HG03439 (cell line): ENCODE results near the gene FOXP1.
"Not testable (repeated sequence)": the region's sequence is repeated elsewhere in the genome, so short reads cannot be mapped to it uniquely, and the experiment has no call there.

Experiments
- ATAC-seq: cut with Tn5 transposase; IDR thresholded peaks from one replicate; pipeline ENCODE4 v1.9.1; 2021; ENCODE audit warnings: mild to moderate bottlenecking, moderate library complexity; ENCODE audit not compliant: unreplicated experiment

Gene FOXP1

DNA sequence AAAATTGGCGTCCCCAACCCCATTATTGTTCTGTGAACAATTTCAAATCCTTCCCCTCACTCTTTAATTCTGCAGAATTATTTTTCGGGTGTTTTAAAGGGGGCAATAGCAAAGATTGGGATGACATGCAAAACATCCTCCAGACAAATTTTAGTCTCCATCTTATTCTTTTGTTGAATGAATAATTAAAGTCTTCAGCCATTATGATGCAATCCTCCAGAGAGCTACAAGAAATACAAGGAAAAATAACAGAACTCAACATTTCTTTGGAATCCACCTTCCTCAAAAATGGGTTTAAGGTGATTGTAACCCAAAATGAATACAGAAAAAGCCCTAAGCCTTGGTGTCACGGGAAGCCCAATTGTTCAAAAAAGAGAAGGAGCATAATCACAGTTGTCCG, 49.9 kb downstream of the FOXP1 start:
- no peak for ATAC-seq

DNA sequence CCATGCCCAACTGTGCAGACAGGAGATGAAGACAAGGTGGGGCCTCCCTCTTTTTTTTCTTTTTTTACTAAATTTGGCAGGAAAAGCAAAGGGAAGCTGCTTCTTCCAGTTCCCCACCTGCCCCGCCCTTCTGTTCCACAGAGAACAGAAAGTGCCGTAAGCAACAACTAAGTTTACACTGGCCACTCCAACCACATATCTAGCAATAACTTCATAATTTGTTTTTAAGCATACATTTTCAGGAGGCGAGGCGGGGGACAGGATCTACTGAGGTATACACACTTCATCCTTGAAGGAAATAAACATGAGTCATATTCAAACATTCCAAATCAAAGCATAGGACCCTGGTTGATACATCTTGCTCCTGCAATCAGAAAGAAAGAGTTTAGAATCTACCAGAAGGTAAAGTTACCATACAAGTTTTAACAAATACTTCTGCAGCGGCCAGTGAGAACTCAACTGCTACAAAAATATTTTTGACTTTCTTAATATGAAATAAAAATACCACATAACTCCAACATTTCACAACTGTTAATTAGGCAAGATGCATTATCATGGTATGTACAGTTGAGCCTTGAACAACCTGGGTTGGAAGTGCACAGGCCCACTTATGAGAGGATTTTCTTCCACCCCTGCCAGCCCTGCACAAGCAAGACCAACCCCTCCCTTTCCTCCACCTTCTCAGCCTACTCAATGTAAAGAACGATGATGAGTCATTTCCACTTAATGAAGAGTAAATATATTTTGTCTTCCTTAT, 50.7 kb downstream of the FOXP1 start:
- ATAC-seq, result no peak

DNA sequence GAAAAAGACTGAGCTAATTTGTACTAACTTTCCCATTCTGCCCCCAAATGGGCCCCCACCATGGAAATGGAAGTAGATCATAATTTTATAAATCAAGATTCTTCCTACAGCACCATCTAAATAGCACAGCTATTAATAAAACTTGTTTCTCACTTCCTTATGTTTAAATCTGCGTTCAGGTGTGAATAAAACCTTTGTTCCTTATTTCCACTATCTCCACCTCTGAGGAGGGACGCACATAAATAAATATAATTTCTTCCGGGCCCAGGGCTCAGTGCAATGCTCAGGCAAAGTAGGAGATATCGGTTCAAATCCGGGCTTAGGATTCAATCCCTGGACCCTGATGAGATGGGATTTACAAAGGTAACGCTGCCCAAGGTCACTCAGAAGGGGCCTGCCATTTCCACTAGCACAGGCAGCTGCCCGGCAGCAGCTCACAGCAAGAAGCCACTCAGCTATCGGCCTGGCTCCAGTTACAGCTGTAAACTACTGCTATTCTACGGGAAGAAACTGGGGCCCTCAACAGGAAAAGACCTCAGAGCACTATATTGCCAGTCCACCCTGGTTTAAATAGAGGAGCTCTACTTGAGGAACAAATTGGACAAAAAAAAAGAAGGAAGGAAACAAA, 52.5 kb downstream of the FOXP1 start:
- no peak for ATAC-seq

DNA sequence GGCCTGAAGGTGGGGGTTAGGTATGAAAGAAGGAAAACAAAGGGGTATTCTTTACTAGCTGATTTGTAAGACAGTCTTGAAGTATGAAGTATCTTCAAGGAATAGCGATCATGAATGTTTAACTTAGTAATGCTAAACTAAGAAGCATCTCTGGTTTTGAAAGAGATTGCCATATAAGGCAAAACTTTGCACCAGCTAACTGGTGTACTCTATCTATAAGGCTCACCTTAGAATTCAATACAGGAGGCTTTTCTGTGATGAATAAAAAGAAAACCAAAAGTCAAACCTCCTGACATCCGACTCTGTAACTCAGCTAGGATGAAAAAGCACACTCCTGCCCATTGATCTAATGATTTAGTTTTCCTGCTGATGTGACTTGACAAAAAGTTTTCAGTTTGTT, 54.7 kb downstream of the FOXP1 start:
- no peak for ATAC-seq

DNA sequence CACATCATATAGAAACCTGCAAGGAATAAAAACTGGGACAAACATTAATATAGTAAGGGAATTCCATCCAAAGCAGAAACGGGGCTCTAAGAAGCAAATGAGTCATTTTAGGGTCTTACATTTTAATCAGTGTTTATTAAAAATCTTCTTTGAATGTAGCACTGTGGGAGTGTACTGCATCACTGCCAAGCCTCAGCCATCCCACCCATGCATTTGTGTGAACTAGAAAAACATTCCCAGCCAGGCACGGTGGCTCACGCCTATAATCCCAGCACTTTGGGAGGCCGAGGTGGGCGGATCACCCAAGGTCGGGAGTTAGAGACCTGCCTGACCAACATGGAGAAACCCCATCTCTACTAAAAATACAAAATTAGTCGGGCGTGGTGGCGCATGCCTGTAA, 57.1 kb downstream of the FOXP1 start:
- ATAC-seq, result not testable (repeated sequence)

DNA sequence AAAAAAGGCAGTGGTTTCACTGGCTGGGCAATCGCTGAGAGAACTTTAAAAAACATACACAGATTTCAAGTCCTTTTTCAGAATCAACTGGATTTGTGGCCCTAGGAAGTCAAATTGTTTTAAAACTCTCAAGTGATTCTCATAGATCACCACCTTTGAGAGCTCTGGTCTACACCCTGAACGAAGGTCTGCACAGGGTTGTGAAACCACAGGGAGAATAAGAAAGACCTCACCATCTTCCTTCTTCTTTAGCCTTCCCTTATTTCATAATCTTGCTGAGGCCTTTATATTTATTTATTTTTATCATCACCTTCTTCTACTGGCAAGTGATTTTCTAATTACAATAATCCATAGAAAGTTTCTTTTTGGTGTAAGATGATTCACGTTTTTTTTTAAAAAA, 58.1 kb downstream of the FOXP1 start:
- no peak for ATAC-seq

DNA sequence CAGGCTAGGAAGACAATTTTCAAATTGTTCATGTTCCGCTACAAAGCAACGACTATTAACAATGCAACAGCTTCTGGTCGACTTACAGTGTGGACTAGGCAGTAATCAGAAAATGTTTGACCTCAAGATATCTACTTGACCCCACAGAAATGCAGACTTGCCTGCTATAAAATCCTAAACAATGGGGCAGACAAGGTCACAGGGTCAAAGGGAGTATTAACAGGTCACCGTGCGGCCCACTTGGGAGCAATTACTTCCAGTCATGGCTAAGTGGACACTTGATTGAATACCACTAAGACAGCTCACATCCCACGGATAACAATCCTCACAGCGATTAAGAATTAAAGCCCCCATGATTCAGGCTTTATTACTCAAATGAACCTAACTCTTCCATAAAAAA, 58.9 kb downstream of the FOXP1 start:
- ATAC-seq, result no peak

DNA sequence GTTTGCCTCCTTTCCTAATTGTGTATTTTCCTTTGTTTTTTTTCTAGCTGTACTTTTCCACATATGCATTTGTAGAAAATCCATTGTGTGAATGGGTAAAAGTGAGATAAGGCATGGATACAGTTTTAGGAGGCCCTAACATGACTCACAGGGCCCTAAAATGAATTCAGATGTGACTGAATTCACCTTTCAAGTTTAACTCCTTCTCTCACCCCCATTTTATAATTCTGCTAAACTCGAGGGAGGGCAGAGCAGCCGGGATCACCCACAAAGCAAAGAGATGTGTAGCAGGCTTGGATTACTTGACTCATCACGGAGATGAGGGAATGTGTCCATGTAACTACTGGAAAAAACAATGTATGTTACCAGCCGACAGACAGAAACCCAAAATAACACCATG, 59.9 kb downstream of the FOXP1 start:
- ATAC-seq, result no peak

DNA sequence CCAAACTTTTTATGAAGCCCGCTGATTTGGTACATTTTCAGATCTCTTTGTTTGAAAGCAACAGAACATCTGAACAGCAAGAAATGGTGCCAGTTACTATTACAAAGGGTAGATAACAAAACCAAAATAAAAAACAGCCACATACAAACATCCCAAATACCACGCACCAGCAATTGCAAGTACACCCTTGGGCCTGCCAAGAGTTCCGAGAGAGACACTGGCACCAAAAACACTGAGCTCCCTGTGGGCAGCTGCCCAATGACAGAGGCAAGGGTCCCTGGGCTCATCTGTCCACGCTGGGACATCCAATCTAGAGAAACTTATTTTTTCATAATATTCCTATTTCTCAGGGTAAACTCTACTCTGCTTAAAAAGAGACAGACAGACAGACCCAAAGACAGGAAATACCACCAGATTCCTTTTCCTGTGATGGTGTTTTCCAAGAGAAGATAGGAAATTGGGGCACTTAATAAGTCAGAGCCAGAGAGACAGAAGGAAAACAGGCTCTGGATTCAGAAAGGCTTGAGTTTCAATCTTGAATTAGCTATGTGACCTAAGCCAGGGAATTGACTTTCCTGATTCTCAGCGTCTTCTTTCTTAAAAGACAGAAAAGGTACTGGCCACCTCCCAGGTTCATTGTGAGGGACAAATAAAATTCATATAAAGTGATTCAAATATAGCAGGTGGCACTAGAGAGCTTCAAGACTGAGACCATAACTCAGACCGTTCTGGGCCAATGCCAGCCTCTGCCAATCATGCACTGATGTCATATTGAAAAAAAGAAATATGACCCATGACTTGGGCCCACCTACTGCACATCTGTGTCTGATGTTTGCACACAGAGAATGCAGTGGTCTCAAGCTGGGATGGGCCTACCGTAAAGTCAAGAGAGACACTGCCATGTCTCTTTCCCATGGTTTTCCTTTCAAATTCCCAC, 61.3 kb downstream of the FOXP1 start:
- ATAC-seq, result no peak

DNA sequence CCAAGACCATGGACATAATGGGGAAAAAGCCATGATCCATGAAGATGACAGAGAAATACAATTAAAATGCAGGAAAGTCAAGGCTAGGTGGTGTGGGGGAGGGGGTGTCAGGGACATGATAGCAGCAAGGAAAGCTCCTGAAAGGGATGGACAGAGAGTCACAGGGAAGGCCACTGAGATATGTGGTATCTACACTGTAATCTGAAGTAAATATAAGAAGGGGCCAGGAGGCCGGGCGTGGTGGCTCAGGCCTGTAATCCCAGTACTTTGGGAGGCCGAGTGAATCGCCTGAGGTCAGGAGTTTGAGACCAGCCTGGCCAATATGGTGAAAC, 62.5 kb downstream of the FOXP1 start:
- ATAC-seq, result no peak

DNA sequence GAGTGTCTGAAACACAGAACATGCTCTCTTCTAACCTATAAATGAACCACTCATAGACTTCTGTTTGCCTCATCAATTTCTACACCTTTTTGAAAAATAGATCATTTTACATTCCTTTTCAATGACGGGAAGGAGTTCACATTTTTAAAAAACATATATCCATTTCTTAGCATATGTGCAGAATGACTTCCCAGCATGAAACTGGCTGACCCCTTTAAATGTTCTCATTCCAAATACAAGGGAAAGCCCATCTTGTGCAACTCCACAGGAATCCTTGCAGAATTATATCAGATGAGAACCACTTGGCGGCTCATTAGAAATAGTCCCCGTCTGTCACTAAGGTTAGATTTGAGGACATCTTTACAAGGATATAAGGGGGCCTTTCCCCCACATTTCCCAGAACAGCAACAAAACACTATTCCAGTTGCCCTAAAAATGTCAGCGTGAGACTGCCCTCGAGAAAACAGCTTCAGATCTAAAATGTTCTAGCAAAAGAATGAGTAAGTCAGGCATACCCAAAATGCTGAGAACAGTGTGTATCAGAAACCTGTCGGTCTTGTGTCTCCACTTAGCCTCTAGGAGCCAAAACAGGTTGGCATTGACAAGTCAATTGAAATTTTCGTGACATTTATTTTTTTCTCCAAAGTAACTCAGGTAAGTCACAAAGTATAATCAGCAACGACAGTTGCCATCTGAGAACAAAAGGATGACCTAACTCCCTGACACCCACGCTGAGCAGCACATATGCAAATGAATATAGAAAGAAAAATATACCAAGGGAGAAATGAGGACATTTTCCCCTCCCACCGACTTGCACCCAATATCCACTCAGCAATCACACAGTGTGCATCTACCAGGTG, 63.1 kb downstream of the FOXP1 start:
- no peak for ATAC-seq

DNA sequence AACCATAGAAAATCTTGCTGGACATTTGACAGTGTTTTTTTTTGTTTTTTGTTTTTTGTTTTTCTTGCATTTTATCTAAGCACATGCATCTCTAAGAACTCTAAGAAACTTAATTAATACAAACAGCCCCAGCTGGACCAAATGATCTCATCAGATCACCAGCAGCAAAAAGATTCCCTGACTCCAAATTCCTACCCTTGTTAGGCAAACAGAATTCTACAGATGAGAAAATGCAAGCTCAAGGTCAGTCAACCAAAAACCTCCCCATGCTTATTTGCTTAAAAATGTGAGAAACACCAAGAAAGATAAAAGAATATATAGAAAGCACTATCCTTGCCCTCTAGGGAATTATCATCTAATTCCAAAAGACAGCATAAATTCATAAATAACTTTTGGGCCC, 65.4 kb downstream of the FOXP1 start:
- no peak for ATAC-seq

DNA sequence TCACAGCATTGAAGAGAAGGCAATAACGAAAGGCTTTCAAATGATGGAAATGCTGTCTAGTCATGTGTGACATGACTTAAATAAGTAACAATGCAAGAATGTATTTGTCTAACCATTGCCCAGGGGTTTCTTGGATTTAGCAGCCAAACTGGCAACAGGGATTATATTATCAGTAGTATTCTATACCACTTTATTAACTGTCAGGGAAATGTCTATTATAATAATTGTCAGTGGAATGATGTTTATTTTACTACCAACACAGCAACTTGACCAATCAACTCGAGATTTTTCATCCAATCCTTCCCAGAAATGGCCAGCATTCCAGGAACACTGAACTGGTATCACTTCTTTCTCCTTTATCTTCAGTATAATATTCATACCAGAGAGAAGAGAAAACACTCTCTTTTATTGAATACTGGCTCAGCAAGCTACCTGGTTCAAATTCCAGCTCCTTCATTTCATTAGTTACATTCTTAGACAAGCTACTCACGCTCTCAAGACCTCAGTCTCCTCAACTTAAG, 66.2 kb downstream of the FOXP1 start:
- no peak for ATAC-seq

DNA sequence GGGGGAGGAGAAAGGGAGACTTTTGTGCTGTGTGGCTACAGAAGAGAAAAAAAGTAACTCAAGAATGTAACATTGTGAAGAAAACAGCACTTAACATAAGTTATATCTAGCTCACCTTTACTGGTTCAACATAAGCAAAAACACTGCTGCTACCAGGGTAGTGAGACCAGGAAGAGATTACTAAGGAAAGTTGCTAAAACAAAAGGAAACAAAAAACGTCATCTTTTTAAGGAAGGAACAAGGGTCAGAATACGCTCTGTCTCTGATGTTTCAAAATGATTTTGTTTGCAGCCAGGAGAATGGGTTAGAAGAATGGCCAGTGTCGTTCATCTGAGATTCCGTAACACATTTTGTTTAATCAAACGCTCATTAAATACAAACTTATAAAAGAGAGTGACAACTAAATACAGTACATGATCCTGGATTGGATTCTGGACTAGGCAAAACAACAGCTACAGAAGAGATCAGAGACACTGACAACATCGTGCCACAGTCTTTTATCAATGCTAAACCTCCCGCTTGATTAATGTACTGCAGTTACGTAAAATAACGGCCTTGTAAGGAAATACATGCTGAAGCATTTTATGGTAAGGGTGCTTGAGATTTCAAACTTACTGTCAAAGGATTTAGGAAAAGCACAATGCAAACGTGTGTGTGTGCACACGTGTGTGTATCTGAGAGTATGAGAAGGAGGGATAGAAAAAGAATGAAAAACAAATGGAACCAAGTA, 67.7 kb downstream of the FOXP1 start:
- no peak for ATAC-seq

DNA sequence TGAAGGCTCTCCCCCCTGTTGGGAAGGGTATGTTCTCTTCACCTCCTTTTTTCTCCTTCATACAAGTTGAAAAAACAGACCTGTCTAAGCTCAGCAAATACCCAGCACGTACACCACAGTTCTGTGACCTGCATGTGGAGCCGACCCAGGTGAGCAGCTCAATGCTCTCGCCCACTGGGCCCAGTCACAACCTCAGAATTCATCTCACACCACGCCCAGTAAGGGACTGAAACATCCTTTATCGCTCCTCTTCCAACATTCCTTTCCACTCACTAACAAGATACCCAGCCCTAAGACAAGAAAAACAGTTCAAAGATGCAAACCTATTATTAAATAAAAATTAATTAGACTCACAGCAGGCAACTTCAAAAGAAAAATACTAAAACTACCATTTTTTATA, 68.9 kb downstream of the FOXP1 start:
- no peak for ATAC-seq

DNA sequence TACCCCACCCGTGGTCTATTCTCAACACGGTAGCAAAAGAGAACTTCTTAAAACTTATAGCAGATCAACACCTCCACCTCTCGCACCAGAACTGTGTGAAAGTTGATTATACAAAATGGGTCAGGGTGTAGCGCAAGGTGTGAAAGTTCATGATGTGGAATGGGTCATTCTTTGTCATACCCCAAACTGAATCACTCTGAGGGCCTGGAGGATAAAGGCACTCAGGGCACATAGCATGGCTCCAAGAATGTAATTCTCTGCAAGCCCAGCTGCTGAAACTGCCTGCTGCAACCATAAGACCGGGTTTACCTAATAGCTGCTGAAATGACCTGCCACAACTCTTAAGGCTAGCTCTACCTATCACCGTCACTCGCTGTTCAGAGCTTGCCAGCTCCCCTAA, 70.0 kb downstream of the FOXP1 start:
- no peak for ATAC-seq

DNA sequence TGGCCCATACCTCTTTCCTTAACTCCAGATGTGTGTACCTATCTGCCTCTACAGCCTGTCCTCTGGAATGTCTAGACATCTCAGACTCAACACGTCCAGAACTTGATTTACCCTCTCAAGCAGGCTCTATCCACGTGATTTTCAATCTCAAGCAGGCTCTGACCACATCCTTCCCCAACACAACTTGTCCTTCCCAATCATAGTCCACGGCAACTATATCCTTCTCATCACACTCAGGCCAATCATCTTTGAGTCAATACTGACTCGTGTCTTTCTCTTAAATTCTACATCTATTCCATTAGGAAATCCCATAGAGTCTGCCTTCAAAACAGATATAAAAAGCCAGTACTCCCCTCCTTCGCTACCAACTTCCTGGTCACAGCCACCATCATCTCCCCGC, 70.4 kb downstream of the FOXP1 start:
- ATAC-seq, result no peak

DNA sequence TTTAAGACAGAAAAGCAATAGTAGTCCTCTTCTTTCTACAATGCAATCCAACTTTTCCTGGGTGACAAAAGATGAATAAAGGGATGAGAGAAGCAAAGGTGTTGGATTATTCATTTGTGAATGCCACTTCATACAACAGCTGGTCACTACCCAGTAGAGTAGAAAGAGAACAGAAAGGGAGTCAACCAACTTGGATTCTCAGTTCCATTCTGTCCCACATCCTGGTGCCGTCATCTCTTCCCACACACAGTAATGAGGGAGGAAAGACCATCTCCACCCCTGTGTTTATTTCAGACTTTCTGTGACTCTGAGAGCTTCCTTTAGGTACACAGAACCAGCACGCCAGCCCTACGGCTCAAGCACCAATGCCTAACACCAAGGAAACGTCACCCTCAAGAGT, 71.0 kb downstream of the FOXP1 start:
- no peak for ATAC-seq

DNA sequence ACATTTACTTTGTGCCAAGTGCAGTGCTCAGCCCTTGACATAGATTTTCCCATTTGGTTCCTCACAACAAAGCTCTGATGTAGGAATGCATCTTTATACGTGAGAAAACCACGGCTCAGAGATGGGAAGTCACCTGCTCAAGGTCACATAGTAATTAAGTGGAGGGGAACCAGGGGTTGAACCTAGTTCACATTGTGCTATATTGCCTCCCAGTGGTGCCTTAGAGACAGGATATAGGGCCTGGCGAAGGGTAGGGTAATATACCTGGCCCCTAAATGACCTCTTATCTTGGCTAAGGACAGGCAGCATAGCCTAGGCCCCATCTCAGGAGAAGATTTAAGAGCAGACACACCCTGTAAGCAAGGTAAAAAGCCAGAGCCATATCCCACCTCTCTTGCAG, 71.5 kb downstream of the FOXP1 start:
- ATAC-seq, result no peak

DNA sequence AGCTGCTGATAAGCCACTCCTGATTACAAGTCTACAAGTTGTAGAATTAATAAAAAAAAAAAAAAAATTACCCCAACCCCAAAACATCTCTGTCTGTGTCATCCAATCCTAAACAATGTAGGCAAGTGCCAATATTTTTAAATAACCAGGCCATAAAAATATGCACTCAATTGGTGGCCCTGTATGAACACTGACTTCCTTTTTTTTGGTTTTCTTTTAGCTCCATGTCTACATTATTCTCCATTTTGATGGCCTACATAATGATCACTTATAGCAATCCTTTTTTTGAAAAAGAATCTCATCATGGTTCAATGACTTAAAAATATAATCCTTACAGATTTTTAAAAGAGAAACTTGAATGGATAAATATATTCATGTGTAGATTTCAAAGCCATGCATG, 72.1 kb downstream of the FOXP1 start:
- no peak for ATAC-seq
